Endometrial microvascular endothelial cells (primary cell): ENCODE measurements around the gene CDK9. TPM values are rescaled to one million over a fixed set of nuclear protein-coding genes. Genes with fewer than 3 reads are reported as not detected.
"Not testable (repeated sequence)": the region's sequence is repeated elsewhere in the genome, so short reads cannot be mapped to it uniquely, and the experiment has no call there.

ENCODE experiments used
- in situ Hi-C: cut with HindIII; loops from 2 replicates; pipeline ENCODE4 v1.10.0; 2017; ENCODE audit warnings: low sequenced_read_pairs, low pct_unique_long_range_greater_than_20kb; ENCODE audit errors: inconsistent ontology term
- total RNA-seq: library from RNA; depleted of rRNA; stranded (reverse); fragments of >200 nt; gene quantifications from one replicate; pipeline ENCODE4 v1.2.3, GENCODE V29; 2015; ENCODE audit errors: inconsistent ontology term

Gene CDK9
- total RNA-seq, 1 donor from 2014 or later = 118 TPM

DNA sequence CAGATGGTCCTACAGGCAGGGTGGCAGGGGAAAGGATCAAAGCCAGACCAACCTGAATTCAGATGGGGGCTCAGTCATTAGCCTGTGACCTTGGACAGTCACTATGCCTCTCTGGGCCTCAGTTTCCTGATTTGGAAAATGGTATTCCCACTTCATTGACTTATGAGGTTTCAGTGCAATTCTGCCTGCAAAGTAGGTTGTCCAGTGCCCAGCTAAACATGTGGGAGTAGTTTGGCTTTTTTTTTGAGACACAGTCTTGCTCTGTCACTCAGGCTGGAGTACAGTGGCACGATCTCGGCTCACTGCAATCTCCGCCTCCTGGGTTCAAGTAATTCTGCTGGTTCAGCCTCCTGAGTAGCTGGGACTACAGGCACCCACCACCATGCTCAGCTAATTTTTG, 50.7 kb downstream of the CDK9 start:
- in situ Hi-C loops = not testable (repeated sequence)

DNA sequence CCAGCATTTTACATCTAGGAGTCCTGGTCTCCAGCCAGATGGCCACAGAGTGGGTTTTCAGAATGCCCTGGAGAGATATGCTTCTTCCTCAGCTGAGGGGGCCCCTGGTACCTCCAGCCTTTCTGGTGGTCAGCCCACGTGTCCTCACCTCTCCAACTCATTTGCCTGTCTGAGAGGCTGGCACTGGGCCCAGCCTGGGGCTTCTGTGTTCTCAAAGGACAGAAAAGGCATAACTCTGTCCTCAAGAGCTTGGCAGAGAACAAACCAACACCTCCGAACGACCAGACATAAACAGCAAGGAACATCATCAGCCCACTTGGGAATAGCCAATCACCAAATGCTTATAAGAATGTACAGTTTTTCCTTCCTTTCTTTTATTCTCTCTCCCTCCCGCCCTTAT, 51.5 kb downstream of the CDK9 start:
- in situ Hi-C loops = no loop called here

DNA sequence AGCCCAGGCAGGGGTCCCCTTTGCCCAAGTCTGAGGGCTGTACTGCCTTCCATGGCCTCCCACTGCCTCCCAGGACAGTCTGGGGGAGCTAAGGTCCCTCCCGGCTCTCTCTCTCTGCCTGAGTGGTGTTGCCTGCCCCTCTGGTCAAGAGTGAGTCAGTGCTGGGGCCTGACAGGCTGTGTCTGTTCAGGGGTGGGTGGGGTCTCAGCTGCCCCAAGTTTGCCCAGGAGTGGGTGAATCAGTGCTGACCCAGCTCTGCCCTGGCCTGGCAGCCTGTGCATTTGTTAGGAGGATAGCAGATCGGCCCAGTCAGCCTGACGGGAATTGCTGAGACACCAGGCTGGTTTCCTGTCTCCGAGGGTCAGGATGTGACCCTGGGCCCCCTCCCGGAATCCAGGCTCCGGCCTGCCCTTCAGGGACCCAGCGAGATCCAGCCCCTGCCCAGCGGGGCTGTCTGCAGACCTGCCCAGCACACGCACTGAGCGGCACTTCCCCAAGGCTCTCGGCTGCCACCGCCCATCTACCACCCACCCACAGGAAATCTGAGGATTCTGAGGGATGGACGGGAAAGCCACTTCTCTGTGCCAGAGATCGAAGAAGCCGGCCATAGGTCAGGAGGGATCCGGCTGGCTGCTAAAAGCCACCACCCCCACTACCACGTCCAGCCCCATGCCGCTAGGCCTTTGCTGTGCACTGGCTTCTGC, 52.7 kb downstream of the CDK9 start:
- in situ Hi-C loops = no loop called here

Other genes with a start within 250 kb of the CDK9 start
- gene STXBP1, start 173.8 kb upstream of the CDK9 start, total RNA-seq = 15.6 TPM
- not detected for gene CFAP157, start 79.0 kb upstream of the CDK9 start, total RNA-seq
- gene PTRH1, start 70.4 kb upstream of the CDK9 start, total RNA-seq = 59.7 TPM
- not detected for gene TTC16, start 70.0 kb upstream of the CDK9 start, total RNA-seq
- gene TOR2A, start 50.7 kb upstream of the CDK9 start, total RNA-seq = 26.4 TPM
- 70.3 TPM for gene SH2D3C, start 7.4 kb upstream of the CDK9 start, total RNA-seq
- gene FPGS, start 16.8 kb downstream of the CDK9 start, total RNA-seq = 52.2 TPM
- 436 TPM for gene ENG, start 68.6 kb downstream of the CDK9 start, total RNA-seq
- 110 TPM for gene AK1, start 91.6 kb downstream of the CDK9 start, total RNA-seq
- 50.3 TPM for gene ST6GALNAC6, start 113.6 kb downstream of the CDK9 start, total RNA-seq
- gene ST6GALNAC4, start 131.0 kb downstream of the CDK9 start, total RNA-seq = 107 TPM
- gene PIP5KL1, start 144.7 kb downstream of the CDK9 start, total RNA-seq = not detected
- gene DPM2, start 151.8 kb downstream of the CDK9 start, total RNA-seq = 13.8 TPM
- 4.6 TPM for gene EEIG1, start 195.0 kb downstream of the CDK9 start, total RNA-seq